NCI-H2029 (cell line): ENCODE results near the gene ARFGAP2.

Experiments used
- DNase-seq: peaks from one replicate; lab custom pipeline; 2025; lab: John Stamatoyannopoulos, UW

Gene ARFGAP2

GRCh38 chr11:47171061-47171838, 5.4 kb downstream of the ARFGAP2 start:
- no peak for DNase-seq

- no peak for DNase-seq
These were observed 10.3 kb downstream of the ARFGAP2 start for GRCh38 chr11:47166368-47166767.

- no peak for DNase-seq
These were observed 11.3 kb downstream of the ARFGAP2 start for GRCh38 chr11:47165253-47165840.

- no peak for DNase-seq
These were observed 12.4 kb downstream of the ARFGAP2 start for GRCh38 chr11:47164321-47164720.

- DNase-seq: no peak
These were observed 12.8 kb downstream of the ARFGAP2 start for GRCh38 chr11:47163898-47164297.

- no peak for DNase-seq
These were observed 13.5 kb downstream of the ARFGAP2 start for GRCh38 chr11:47163193-47163592.

GRCh38 chr11:47162426-47162825, 14.3 kb downstream of the ARFGAP2 start:
- DNase-seq: no peak

- DNase-seq: no peak
These were observed 14.8 kb downstream of the ARFGAP2 start for GRCh38 chr11:47161890-47162289.

- peak; percentile 46 for DNase-seq
These were observed 15.4 kb downstream of the ARFGAP2 start for GRCh38 chr11:47161134-47161854.

GRCh38 chr11:47160753-47161133, 15.9 kb downstream of the ARFGAP2 start:
- no peak for DNase-seq

GRCh38 chr11:47158242-47158641, 18.4 kb downstream of the ARFGAP2 start:
- DNase-seq: no peak

- DNase-seq: no peak
These were observed 18.9 kb downstream of the ARFGAP2 start for GRCh38 chr11:47157805-47158204.

- DNase-seq: no peak
These were observed 19.7 kb downstream of the ARFGAP2 start for GRCh38 chr11:47156951-47157350.

- DNase-seq: no peak
These were observed 20.3 kb downstream of the ARFGAP2 start for GRCh38 chr11:47156333-47156732.

- DNase-seq: no peak
These were observed 20.8 kb downstream of the ARFGAP2 start for GRCh38 chr11:47155879-47156278.

GRCh38 chr11:47154616-47155570, 21.8 kb downstream of the ARFGAP2 start:
- DNase-seq: no peak

- peak; percentile 74 for DNase-seq
These were observed 23.4 kb downstream of the ARFGAP2 start for GRCh38 chr11:47152953-47153950.

GRCh38 chr11:47152126-47152952, 24.3 kb downstream of the ARFGAP2 start:
- DNase-seq: no peak

- no peak for DNase-seq
These were observed 26.9 kb downstream of the ARFGAP2 start for GRCh38 chr11:47149782-47150181.
